ENCODE measurements around the gene MBOAT1.
"Not testable (repeated sequence)": the region's sequence is repeated elsewhere in the genome, so short reads cannot be mapped to it uniquely, and the experiment has no call there.

The MBOAT1 gene

DNA sequence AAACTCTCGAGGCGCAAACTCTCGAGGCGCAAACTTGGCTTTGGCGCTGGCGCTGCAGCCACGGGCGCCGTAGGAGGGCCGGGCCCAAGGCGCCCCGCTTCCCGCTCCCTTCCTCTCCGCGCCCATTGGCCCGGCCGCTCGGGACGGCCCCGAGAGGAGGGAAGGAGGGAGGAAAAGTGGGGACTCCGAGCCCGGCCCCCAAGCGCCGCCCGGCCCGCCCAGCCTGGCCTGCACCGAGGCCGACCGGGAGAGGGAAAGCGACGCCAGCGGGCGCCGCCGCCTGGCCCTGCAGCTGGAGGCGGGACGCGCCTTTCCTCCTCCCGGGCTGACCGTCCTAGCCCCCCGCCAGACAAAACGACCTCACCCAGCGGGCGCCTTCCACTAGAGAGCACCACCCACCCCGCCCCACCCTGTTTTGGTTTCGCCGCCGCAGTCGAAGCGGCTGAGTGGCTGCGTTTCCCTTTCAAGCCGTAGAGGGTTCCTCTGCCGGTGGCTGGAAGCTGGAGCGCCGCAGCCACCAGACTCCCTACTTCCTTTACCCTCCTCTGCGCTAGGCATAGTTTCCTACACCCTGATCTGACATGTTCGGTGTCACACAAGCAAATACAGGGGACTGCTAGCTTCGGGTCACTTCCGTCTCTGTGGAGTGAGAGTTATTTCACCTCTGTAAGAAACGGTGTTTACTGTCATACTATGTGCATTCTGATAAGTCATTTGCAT lies at the start of gene MBOAT1:
Gene MBOAT1 (minus strand): TSS at position 78 of the 720 bp plus-strand sequence. CDS start 235 bp downstream, outside the sequence.
- DNase-seq (ENCODE audit: low read depth in 2 of 2), result peak; percentile 29 to 48

DNA sequence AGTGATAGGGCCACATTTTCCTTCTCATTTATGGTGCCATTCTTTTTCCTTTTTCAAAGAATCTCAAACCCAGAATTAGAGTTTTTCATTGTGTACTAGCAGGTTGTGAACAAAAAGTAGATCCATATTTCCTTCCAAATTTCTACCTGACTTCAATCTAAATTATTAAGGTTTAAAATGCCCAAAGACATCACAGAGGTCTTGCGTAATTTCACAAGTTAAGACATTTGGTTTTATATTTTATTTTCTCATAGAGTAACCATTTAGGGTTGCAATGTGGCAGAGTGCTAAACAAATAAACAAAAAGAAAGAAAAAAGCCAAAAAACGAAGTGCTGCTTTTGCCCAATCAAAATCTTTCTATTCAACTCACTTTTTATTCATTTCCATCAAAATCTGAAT lies 49.4 kb upstream of the MBOAT1 start:
- no peak for DNase-seq (ENCODE audit: low read depth in 2 of 2)

- no peak for DNase-seq (ENCODE audit: low read depth in 2 of 2)
Measured at GRCh38 chr6:20260360-20260759, 48.1 kb upstream of the MBOAT1 start.

DNA sequence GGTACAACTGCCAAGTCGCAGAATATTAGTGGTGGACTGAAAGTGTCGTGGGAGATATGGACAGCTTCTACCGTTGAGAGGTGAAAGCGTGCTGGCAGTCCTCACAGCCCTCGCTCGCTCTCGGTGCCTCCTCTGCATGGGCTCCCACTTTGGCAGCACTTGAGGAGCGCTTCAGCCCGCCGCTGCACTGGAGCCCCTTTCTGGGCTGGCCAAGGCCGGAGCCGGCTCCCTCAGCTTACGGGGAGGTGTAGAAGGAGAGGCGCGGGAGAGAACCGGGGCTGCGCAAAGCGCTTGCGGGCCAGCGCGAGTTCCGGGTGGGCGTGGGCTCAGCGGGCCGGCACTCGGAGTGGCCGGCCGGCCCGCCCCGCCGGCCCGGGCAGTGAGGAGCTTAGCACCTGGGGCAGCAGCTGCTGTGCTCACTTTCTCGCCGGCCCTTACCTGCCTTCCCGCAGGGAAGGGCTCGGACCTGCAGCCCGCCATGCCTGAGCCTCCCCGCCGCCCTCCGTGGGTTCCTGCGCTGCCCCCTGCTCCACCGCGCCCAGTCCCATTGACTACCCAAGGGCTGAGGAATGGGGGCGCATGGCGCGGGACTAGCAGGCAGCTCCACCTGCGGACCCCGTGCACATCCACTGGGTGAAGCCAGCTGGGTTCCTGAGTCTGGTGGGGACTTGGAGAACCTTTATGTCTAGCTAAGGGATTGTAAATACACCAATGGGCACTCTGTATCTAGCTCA lies 47.2 kb upstream of the MBOAT1 start:
- DNase-seq (ENCODE audit: low read depth in 2 of 2), result no peak

- DNase-seq (ENCODE audit: low read depth in 2 of 2), result no peak
Measured at GRCh38 chr6:20255428-20255827, 43.2 kb upstream of the MBOAT1 start.

GRCh38 chr6:20254295-20254694 lies 42.0 kb upstream of the MBOAT1 start:
- DNase-seq (ENCODE audit: low read depth in 2 of 2), result no peak

- DNase-seq (ENCODE audit: low read depth in 2 of 2), result no peak
Measured at GRCh38 chr6:20253021-20253420, 40.8 kb upstream of the MBOAT1 start.

DNA sequence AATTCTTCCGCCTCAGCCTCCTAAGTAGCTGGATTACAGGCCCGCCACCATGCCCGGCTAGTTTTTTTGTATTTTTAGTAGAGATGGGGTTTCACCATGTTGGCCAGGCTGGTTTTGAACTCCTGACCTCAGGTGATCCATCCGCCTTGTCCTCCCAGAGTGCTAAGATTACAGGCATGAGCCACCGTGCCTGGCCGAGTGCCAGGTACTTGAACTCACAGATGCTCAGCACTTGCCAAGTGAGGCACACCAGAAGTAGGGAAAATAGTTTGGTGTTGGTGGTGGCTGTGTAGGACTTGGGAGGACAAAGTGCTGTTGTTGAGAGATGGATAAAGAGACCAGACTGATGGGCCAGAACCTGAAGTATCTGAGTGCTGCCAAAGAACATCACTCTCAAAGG lies 40.0 kb upstream of the MBOAT1 start:
- DNase-seq (ENCODE audit: low read depth in 2 of 2), result no peak

- DNase-seq (ENCODE audit: low read depth in 2 of 2), result no peak
Measured at GRCh38 chr6:20251525-20251924, 39.3 kb upstream of the MBOAT1 start.

- no peak for DNase-seq (ENCODE audit: low read depth in 2 of 2)
Measured at GRCh38 chr6:20246125-20246524, 33.9 kb upstream of the MBOAT1 start.

DNA sequence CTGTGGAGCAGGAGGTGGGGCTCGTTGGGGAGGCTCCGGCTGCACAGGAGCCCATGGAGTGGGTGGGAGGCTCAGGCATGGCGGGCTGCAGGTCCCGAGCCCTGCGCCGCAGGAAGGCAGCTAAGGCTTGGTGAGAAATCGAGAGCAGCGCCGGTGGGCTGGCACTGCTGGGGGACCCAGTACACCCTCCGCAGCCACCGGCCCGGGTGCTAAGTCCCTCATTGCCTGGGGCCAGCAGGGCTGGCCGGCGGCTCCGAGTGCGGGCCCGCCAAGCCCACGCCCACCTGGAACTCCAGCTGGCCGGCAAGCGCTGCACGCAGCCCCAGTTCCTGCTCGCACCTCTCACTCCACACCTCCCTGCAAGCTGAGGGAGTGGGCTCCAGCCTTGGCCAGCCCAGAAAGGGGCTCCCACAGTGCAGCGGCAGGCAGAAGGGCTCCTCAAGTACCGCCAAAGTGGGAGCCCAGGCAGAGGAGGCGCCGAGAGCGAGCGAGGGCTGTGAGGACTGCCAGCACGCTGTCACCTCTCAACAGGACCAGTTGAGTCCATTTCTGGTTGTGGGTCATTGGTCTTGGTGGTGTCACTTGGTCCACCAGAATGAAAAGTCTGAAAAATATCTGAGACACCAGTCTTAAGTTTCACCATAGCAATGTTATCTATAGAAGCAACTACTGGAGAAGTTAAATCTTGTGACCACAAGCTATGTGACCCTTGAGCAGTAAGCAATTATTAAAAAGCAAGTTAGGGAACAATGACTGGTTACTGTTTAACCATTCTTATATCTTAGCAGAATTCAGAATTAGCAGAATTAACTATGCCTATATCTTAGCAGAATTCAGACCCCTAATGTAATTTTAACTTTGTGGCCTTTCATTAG lies 32.8 kb upstream of the MBOAT1 start:
- not testable (repeated sequence) for DNase-seq (ENCODE audit: low read depth in 2 of 2)

- no peak for DNase-seq (ENCODE audit: low read depth in 2 of 2)
Measured at GRCh38 chr6:20243288-20243687, 31.0 kb upstream of the MBOAT1 start.

GRCh38 chr6:20242397-20242796 lies 30.1 kb upstream of the MBOAT1 start:
- no peak for DNase-seq (ENCODE audit: low read depth in 2 of 2)

DNA sequence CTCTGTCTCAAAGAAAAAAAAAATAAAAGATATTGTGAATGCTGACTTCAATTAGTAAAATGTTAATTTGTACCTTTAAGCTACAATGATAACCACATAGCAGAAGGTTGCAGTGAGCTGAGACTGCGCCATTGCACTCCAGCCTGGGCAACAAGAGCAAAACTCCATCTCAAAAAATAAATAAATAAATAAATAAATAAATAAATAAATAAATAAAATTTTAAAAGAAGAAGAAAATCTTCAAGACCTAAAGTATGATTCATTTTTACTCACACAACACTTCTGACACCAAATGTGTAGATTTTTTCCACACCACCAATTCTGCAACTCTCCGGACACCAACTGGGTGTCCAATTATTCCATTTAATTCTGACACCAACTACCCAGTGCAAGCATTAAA lies 28.8 kb upstream of the MBOAT1 start:
- no peak for DNase-seq (ENCODE audit: low read depth in 2 of 2)

- no peak for DNase-seq (ENCODE audit: low read depth in 2 of 2)
Measured at GRCh38 chr6:20238688-20239587, 26.7 kb upstream of the MBOAT1 start.

GRCh38 chr6:20237677-20238460 lies 25.6 kb upstream of the MBOAT1 start:
- DNase-seq (ENCODE audit: low read depth in 2 of 2), result no peak

GRCh38 chr6:20236909-20237600 lies 24.8 kb upstream of the MBOAT1 start:
- DNase-seq (ENCODE audit: low read depth in 2 of 2), result no peak

- no peak for DNase-seq (ENCODE audit: low read depth in 2 of 2)
Measured at GRCh38 chr6:20236344-20236743, 24.1 kb upstream of the MBOAT1 start.

DNA sequence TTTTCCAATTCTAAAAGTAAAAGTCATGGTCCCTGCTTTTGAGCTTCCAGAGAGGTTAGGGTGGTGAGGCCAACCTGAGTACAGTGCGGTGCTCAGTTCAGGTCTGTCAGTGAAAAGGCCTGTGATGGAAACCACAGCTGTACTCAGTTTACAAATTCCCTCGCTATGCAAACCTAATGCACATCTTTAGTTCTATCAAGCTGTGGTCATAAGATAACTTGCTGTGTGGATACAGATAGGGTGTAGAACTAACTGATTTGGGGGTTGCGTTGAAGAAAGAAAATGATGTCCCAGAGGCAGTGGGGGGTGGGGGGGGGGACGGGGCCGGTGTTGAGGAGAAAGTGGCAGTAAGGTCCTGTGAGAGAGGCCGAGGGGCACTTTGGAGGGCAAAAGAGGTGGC lies 22.8 kb upstream of the MBOAT1 start:
- no peak for DNase-seq (ENCODE audit: low read depth in 2 of 2)

GRCh38 chr6:20234136-20234535 lies 21.9 kb upstream of the MBOAT1 start:
- DNase-seq (ENCODE audit: low read depth in 2 of 2), result no peak

Data from stimulated activated CD4-positive, alpha-beta T cell treated with anti-CD3 and anti-CD28 coated beads, Interleukin-1b, Interleukin-23, amount 100 ng/mL, for 4 hours (primary cell).